GM19395 (cell line): ENCODE measurements around the gene GAB2.

ENCODE experiments used
- ATAC-seq: cut with Tn5 transposase; IDR thresholded peaks from one replicate; pipeline ENCODE4 v1.9.1; 2021; ENCODE audit warnings: mild to moderate bottlenecking, moderate library complexity; ENCODE audit not compliant: unreplicated experiment

GAB2 gene

GRCh38 chr11:78168539-78169477 lies 248.8 kb downstream of the GAB2 start:
- no peak for ATAC-seq

- ATAC-seq, result no peak
Measured at GRCh38 chr11:78166855-78167469, 250.7 kb downstream of the GAB2 start.
